HepG2 (cell line): Measurements from ENCODE around the gene PRRC2A. TPM values are rescaled to one million over a fixed set of nuclear protein-coding genes. Genes with fewer than 3 reads are reported as not detected.
A peak's percentile ranks its signal among the peaks of the same experiment; 100 is the strongest.

Source experiments
- ETV5 ChIP-seq: IDR thresholded peaks from 2 replicates; pipeline ENCODE4 v1.6.1; 2018; ENCODE audit warnings: missing biosample characterization, missing genetic modification reagents, inconsistent platforms, borderline replicate concordance
- HDAC1 ChIP-seq: sonication (generic); formaldehyde crosslinking; IDR thresholded peaks from 2 replicates; pipeline ENCODE4 v1.5.1; 2020; ENCODE audit warnings: mild to moderate bottlenecking, missing genetic modification reagents
- KAT7 ChIP-seq: IDR thresholded peaks from 2 replicates; pipeline ENCODE4 v1.6.1; 2018; ENCODE audit warnings: borderline replicate concordance, missing compliant biosample characterization
- MAFG ChIP-seq: sonication (generic); formaldehyde crosslinking; IDR thresholded peaks from 2 replicates; pipeline ENCODE4 v1.5.1; 2020; ENCODE audit warnings: mild to moderate bottlenecking, missing genetic modification reagents
- THAP11 ChIP-seq: IDR thresholded peaks from 2 replicates; pipeline ENCODE4 v1.6.1; 2016; ENCODE audit warnings: missing biosample characterization, missing genetic modification reagents
- ZNF34 ChIP-seq: sonication (generic); formaldehyde crosslinking; IDR thresholded peaks from 2 replicates; pipeline ENCODE4 v1.4.0; 2020; ENCODE audit warnings: mild to moderate bottlenecking, missing genetic modification reagents, borderline replicate concordance
- ZNF569 ChIP-seq: sonication (generic); formaldehyde crosslinking; IDR thresholded peaks from 2 replicates; pipeline ENCODE4 v1.5.0; 2020; ENCODE audit warnings: mild to moderate bottlenecking, missing genetic modification reagents, moderate library complexity, borderline replicate concordance
- polyA plus RNA-seq, 8 experiments: library from polyadenylated mRNA; depleted of rRNA in 3 of 8; stranded (reverse) in 7 of 8; unstranded in 1 of 8; fragments of >200 nt; fragmentation: Illumina TruSeq in 4 of 8; extraction: Trizol in 4 of 8; gene quantifications; 2 replicates each; pipeline versions ENCODE4 v1.2.1 to v1.2.3, GENCODE V29; 2011 to 2016; ENCODE audit warnings: low read depth in 4 of 8, missing spikeins in 1 of 8, mixed read lengths in 1 of 8; ENCODE audit not compliant: insufficient read depth in 1 of 8
- total RNA-seq, 5 experiments: library from RNA; depleted of rRNA; stranded (reverse); fragments of >200 nt; fragmentation: Illumina TruSeq; extraction: Trizol; gene quantifications; 2 replicates each; pipeline ENCODE4 v1.2.3, GENCODE V29; 2016; ENCODE audit warnings: low read depth in 1 of 5
- TF ChIP-seq, protein P1 (sequence below): sonication (generic); formaldehyde crosslinking; IDR thresholded peaks from 2 replicates; pipeline ENCODE4 v1.5.0; 2020; ENCODE audit warnings: mild to moderate bottlenecking, missing genetic modification reagents
- TF ChIP-seq, protein P2 (sequence below): sonication (generic); formaldehyde crosslinking; IDR thresholded peaks from 2 replicates; pipeline ENCODE4 v1.4.0; 2020; ENCODE audit warnings: missing genetic modification reagents

The PRRC2A gene
- total and polyA plus RNA-seq, 2 of the 13 experiments (the other 11 are each of a cell fraction or from before 2014, with no cell fraction given), result 38.9 to 47.4 TPM

- TF ChIP-seq ETV5 (CRISPR knock-in tag) (no peak), MAFG (CRISPR knock-in tag) (no peak), KAT7 (CRISPR knock-in tag) (no peak), ZNF34 (CRISPR knock-in tag) (no peak), THAP11 (peak; percentile 32; the same call in 1 of the 2 replicates), HDAC1 (0 out of 2 replicates have a peak, but pooled peaks have one; percentile 22), ZNF569 (CRISPR knock-in tag) (no peak)
- TF ChIP-seq, protein P1, sequence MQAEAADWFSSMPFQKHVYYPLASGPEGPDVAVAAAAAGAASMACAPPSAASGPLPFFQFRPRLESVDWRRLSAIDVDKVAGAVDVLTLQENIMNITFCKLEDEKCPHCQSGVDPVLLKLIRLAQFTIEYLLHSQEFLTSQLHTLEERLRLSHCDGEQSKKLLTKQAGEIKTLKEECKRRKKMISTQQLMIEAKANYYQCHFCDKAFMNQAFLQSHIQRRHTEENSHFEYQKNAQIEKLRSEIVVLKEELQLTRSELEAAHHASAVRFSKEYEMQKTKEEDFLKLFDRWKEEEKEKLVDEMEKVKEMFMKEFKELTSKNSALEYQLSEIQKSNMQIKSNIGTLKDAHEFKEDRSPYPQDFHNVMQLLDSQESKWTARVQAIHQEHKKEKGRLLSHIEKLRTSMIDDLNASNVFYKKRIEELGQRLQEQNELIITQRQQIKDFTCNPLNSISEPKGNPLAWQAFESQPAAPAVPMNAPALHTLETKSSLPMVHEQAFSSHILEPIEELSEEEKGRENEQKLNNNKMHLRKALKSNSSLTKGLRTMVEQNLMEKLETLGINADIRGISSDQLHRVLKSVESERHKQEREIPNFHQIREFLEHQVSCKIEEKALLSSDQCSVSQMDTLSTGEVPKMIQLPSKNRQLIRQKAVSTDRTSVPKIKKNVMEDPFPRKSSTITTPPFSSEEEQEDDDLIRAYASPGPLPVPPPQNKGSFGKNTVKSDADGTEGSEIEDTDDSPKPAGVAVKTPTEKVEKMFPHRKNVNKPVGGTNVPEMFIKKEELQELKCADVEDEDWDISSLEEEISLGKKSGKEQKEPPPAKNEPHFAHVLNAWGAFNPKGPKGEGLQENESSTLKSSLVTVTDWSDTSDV (CRISPR knock-in tag), result no peak
- TF ChIP-seq, protein P2, sequence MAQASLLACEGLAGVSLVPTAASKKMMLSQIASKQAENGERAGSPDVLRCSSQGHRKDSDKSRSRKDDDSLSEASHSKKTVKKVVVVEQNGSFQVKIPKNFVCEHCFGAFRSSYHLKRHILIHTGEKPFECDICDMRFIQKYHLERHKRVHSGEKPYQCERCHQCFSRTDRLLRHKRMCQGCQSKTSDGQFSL (CRISPR knock-in tag), result no peak
Measured at GRCh38 chr6:31642798-31643570, 22.5 kb downstream of the PRRC2A start (continued).
